Stimulated activated CD8-positive, alpha-beta memory T cell treated with anti-CD3 and anti-CD28 coated beads, Interleukin-7, amount 100 ng/mL, for 1 hour (primary cell): ENCODE data around the gene MRPS10.
"Not testable (repeated sequence)": the region's sequence is repeated elsewhere in the genome, so short reads cannot be mapped to it uniquely, and the experiment has no call there.

Experiments used
- DNase-seq, 2 donors: peaks; one replicate each; pipeline ENCODE4 v3.0.0-alpha.2; 2020; ENCODE audit warnings: low read depth in 2 of 2

Gene MRPS10

DNA sequence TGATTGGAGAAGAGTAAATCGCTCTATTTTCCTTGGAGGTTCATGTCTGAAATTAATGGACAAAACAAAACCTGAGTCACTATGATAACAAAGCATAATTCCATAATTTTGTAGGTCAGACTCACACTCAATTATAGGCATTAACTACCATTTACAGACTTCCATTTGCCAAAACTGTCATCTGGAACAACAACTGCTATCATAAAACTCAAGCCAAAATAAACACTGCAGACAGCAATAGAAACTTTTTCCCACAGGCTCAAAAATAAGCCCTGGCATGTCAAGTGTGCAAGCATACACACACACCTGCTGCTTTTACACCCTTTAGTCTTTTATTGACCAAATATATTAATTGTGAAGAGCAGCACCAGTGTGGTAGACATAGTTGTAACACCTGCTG, 7.1 kb downstream of the MRPS10 start:
- DNase-seq = no peak

DNA sequence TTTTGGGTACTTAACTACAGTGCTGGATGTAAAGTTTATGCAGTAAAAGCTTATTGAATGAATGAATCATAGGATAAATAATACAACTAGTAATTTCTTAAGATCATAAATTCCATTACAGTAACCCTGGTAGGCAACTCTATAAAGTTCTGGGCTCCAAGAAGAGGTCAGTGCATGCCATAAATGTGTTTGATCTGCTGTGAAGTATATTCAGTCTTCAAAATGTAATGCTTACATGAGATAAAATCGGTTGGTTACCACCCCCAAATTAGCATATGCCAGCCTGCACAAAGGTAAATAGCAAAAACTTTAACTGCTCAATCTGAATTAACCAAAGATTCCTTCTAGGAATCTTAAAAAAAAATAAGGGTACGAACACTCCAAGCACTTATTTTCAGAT, 10.1 kb downstream of the MRPS10 start:
- DNase-seq = not testable (repeated sequence)

DNA sequence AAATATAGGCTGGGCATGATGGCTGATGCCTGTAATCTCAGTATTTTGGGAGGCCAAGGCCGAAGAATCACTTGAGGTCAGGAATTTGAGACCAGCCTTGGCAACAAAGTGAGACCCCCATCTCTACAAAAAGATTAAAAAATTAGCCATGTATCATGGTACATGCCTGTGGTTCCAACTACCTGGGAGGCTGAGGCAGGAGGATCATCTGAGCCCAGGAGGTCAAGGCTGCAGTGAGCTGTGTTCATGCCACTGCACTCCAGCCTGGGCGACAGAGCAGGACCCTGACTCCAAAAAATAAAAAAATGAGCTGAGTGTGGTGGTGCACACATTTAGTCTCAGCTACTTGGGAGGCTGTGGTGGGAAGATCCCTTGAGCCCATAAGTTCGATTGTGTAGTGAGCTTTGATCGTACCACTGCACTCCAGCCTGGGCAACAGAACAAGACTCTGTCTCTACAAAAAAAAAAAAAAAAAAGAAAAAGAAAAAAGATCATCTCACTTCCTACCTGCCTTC, 12.8 kb downstream of the MRPS10 start:
- DNase-seq = no peak

DNA sequence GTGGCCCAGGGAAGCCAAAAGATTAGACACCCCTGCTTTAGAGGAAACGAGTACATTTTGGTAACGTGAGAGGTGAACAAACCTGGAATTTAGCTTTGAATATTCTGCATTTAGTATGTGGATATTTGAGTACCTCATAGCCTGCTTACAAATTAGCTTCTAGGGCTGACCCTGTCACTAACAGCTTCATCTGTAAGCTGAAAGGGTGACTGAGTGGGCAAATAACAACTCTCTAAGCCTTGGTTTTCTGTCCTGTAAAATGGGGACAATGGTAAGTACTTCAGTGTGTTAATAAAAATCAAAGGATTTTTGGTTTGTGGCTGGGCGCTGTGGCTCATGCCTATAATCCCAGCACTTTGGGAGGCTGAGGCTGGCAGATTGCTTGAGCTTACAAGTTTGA, 14.5 kb downstream of the MRPS10 start:
- no peak for DNase-seq

DNA sequence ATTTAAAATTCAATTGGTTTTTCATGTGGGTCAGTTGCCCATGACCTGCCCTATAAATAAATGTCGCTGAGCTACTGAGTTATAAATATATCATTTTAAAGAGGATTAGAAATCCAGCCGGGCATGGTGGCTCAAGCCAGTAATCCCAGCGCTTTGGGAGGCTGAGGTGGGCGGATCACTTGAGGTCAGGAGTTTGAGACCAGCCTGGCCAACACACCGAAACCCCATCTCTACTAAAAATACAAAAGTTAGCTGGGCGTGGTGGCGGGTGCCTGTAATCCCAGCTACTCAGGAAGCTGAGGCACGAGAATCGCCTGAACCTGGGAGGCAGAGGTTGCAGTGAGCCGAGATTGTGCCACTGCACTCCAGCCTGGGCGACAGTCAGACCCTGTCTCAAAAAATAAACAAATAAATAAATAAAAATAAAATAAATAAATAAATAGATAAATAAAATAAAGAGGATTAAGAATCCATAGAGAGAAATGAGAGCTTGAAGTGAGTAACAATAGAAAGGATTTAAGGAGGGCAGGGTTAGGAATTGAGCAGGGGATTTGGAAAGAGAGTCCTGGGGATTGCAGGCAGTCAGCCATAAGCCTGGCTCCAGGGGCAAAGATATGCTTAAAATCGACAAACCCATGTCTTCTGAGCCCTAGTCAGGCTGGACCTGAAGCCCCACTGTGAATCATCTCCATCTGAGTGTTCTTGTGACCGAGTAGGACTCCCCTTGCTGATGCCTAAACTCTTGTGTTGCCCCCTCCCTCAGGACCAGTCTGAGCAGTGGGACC, 15.3 kb downstream of the MRPS10 start:
- DNase-seq = not testable (repeated sequence)

DNA sequence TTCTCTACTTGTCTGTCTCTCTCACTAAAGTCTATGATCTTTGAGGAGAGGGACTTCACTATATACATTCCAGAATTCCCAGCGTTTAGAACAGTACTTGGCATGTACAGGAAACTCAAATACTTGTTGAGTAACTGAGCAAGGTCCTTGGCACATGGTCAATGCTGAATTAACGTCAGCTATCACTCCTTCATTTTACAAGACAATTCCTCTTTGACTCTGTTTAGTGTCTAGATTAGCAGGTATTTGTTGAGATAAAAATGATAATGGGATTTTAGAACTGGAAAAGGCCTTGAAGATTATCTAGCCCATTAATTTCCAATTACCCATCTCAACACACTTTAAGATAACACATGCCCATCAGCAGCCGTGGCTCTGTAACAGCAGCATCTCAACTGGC, 16.3 kb downstream of the MRPS10 start:
- DNase-seq = no peak

DNA sequence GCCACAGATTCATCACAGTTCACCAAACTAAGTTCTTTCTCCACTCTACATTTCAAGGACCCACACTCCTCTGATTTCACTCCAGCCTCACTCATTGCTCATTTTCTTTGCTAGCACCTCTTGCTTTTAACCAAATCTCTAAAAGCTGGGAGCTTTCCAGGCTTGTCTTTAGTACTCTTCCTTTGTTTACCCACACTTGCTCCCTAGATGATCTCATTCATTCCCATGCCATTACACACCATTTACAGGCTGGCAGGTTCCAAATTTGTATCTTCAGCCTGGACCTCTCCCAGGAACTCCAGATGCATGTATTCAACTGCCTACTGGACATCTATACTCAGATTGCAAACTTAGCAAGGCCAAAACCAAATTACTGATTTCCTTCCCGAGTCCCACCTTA, 17.6 kb downstream of the MRPS10 start:
- DNase-seq = no peak

DNA sequence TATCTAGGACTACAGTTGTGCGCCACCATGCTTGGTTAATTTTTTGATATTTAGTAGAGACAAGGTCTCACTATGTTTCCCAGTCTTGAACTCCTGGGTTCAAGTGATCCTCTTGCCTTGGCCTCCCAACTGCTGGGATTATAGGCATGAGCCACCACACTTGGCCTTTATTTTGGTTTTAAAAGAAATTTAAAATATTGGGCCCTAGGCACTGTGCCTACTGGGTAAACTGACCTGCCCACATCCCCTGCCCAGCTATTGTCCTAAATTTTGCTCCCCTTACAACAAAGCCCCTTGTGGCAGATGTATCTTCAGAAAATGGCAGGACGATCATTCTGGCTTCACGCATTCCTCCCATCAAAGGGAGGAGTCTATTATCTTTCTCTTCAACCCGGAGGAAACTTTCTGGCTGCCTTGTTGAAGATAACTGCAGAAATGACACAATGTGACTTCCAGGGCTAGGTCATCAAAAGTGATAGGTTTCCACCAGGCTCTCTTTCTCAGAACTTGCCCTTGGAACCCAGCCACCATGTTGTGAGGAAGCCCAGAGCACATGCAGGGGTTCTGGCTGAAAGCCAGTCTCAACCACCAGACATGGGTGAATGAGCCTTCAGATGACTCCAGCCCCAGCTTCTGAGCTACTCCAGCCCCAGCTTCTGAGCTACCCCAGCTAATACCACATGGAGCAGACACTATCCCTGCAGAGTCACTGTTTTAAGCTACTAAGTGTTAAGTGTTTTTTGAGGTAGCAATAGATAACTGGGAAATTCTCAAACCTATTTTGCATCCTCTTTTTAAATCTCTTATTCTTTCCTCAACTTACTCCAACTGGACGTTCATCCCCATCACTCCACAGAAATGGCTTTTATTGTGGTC, 18.3 kb downstream of the MRPS10 start:
- no peak for DNase-seq

DNA sequence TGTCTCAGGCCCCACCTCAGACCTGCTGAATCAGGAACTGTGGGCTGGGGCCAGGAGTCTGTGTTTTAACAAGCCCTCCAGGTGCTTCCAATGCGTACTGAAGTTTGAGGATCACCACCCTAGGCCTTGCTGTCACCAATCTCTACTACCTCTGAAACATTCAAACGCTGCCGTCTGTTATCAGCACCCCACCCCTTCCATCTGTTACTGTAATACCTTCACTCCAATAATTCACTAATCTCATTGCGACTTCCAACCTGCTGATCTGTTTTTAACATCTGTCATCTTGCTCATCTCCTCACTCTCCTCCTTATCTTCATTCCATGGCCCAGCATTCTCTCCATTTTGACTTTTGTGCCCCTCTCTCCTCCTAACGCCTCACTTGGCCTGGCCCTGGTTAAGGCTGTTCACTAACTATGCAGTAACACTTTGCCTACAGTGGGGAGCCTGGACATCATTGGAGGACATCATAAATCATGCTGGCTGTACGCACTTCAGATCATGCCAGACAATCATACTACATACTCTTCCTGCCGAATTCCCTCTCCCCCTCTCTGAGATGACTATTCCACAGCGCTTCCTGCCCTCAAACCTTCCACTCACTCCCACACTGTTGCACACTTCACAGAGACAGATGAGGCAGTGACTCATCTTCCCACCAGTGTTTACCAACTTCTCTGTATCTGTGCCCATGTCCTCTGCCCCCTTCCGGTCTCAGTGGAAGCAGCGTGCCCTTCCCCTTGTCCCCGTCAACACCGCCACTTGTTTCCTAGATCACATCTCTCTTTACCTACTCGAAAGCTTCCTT, 19.9 kb downstream of the MRPS10 start:
- DNase-seq = no peak

DNA sequence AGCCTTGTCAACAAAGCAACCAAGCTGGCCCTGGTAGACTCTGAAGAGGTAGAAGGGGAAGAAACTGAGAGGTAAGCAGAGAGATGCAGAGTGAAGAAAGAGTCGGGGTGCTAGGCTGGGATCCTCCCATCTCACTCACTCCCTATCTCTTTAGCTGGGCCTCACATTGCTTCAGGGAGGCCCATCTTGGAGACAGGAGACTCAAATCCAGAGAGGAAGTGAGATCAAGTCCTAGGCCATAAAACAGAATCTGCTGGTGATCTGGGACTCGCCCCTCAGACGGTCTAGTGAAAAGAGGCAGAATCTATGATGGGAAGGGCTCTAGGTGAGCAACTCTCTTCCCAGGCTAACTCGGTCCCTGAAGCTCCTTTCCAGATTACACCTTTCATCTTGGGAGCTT, 22.2 kb downstream of the MRPS10 start:
- DNase-seq = no peak

DNA sequence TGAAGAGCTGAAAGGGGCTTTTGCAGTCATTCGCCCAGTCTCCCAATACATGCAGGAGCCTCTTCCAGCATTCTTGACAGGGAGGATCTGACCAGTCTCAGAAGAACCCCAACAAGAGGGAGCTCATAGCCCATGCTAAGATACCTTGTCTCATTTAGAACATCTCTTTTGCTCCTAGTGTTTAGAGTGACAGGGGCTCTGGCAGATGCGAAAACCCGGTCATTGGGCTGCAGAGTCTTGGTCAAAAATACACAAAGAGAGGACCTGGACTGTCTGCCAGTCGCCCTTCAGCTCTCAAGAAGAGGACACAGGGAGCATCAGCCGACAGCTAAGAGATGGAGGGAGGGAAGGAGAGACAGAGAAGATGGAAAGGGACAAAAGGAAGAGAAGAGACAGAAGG, 23.6 kb downstream of the MRPS10 start:
- DNase-seq = no peak

DNA sequence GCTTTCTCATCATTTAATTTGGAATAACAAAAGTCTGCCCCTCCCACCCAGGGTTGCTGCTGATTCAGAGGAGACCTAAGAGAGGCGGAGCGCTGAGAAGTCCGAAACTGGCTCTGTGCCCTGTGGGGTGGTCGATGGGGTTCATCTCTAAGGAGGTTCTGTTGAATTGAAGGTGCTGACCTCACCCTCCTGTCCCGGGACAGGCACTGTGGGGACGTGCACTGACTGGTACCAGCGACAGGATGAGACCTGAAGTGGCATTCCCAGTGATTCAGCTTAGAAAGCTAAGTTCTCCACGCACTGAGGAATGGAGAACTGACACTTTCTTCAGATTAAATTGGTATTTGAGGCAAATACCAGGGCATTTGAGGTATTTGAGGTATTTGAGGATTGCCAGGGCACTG, 24.2 kb downstream of the MRPS10 start:
- no peak for DNase-seq

DNA sequence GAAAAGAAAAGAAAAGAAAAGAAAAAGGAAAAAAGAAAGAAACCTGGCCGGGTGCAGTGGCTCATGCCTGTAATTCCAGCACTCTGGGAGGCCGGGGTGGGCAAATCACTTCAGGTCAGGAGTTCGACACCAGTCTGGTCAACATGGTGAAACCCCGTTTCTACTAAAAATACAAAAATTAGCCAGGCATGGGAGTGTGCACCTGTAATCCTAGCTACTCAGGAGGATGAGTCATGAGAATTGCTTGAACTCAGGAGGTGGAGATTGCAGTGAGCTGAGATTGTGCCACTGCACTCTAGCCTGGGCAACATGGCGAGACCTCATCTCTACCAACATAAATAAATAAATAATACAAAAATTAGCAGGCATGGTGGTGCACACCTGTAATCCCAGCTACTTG, 25.3 kb downstream of the MRPS10 start:
- not testable (repeated sequence) for DNase-seq

DNA sequence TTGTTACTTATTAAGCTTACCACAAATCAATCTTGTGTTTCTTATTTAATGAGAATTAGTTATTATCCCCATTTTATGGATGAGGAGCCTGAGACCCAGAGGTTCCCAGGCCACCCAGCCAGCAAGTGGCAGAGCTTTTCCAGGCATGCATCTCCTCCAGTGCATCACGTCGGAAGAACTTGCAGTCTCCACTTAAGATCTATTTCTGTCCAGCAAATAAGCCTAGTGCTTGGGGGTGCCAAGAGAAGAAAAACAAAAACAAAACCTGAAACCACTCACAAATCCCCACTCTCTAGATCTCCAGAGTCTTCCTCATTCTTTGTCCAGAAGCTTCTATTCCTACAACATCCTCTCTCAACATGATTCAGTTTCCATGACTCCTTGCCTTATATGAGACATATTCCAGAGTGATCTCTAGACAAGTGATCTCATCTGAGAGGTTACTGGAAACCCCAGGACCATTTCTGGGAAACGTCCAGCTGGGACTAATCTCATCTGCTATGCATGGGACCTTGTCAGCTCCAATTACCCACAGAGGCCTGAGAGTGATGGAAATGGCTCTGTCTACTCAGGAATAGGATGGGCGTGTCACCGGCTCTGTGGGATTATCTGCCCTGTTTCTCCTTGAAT, 27.0 kb downstream of the MRPS10 start:
- DNase-seq = no peak

DNA sequence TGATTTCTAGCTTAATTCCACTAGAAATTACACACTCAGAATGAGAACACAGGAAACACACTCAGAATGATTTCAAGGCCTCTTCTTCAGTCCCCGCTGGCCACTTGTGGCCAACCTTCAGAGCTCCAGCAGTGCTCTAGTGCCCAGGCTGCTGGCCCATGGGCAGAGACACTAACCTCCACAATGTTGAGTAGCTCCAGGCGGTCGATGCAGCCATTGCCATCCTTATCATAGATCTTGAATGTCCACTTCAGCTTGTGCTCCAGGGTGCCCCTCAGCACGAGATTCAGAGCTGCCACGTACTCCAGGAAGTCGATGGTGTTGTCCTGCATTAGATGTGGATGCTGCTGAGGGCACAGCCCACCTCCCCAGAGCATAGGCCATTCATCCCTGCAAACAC, 29.3 kb downstream of the MRPS10 start:
- no peak for DNase-seq

DNA sequence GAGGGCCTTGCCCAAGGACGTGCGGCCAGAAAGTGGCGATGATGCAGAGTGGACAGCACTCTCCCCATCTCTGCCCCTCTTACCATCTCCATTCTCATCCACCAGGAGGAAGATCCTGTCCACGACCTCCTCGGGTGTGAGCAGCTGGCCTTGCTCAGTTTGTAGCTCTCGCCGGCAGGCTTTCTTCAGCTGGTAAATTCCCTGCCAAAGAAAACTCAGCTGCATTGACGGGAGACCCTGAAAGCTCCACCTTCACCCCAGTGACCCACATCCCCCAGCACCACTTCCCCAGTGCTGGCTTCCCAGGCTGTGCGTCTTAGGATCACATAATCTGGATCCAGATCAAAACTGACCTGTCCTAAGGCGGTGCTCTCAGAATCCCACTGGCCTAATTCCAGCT, 32.1 kb downstream of the MRPS10 start:
- no peak for DNase-seq

DNA sequence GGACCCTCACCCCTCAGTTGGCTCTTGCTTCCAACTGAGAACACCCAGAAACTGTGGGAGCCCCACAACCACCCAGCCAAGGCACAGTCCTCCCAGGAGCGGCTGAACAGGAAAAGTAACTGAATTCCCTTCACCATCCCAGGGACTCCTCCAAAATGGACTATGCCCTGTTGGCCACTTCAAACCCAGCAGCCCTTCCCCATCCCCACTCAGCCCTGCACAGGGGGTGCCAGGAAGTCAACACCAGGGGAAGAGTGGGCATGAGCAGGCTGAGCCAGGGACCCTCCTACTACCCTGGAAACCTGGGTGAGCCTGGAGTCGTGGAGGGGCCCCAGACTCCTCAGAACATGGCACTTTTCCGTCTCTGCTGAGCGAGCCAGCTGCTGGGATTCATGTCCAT, 33.2 kb downstream of the MRPS10 start:
- DNase-seq = no peak

DNA sequence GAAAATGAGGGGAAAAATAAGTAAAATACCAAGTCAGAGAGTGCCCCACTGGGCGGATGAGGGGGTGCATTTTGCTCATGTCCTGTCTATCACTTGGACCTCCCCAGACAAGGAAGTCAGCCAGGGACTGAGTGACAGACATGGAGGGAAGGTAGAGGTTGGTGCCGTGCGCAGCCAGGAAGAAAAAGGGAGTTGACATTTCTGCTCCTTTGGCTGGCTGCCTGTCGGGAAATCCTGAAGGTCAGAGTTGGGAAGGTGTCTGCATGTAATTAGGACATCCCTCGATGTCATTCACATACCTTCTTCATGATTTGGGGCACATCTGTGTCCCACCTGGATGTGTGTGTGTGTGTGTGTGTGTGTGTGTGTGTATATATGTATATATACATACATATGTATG, 35.6 kb downstream of the MRPS10 start:
- DNase-seq = no peak

DNA sequence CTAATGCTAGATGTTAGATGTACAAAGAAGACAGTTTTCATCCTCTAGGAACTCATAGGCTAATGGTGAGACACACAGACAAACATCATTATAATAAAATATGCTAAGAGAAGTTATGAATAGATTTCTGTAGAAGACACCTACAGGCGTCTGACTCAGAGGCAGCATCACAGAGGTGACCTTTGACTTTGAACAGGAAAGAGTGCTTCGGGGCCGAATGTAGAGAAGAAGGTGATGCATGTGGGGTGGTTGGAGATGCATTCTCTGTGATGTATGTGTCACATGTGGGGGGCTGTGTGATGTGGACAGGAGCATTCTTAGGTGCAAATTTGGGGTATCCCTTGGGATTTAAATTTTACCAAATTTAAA, 37.7 kb downstream of the MRPS10 start:
- DNase-seq = no peak

DNA sequence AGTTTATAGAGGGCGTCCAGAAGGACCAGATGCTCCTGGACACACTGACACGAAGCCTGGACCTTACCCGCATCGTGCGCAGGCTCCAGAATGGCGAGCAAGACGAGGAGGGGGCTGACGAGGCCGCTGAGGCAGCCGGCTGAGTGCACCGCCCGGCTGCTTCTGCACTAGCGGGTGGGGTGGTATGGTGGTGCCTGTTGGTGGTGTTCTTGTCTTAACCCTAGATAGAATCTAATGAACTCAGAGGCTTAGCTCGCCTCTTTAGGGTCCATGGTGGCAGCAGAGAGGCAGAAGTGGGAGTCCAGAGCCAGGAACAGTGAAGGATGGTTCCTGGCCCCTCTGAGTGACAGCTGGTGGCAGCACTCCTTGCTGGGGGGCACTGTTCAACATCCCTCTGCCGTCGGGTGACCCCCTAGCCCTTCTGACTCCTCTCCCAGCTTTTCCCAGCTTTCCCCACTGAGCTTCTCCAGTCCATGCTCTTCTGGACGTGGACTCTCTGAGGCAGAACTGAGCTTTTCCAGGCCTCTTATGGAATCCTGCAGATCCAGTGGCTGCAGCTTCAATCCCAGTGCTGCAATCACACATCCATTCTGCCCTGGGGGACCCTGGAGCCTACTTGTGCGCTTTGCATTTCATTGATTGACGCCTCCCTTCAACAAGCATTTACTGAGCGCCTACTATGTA, 38.3 kb downstream of the MRPS10 start:
- DNase-seq = no peak
